NCI-H1092 (cell line): ENCODE measurements around the gene SPAG16.

Source experiments
- DNase-seq: peaks from one replicate; lab custom pipeline; 2025; lab: John Stamatoyannopoulos, UW

SPAG16 gene

DNA sequence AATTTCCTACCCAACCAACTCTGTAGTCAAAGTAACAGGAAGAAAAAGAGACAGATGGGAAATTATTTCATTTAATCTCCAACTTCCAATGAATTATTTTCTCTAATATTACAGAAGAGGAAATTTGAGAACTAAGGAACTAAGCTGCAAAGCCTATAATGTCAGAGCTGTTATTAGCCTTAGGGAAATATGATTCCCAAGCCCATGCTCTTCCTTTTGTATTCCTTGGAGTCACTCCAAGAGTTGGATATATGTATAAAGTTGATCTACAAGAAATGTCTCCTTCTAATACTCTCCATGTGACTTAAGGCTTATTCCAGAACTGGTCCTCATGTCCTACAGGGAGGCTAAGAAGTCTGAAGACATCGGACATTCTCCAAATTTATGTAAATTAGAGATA lies 1095.0 kb downstream of the SPAG16 start:
- no peak for DNase-seq

- no peak for DNase-seq
These were observed 1096.4 kb downstream of the SPAG16 start for GRCh38 chr2:214380681-214381080.

- no peak for DNase-seq
These were observed 1098.0 kb downstream of the SPAG16 start for GRCh38 chr2:214382229-214382628.

DNA sequence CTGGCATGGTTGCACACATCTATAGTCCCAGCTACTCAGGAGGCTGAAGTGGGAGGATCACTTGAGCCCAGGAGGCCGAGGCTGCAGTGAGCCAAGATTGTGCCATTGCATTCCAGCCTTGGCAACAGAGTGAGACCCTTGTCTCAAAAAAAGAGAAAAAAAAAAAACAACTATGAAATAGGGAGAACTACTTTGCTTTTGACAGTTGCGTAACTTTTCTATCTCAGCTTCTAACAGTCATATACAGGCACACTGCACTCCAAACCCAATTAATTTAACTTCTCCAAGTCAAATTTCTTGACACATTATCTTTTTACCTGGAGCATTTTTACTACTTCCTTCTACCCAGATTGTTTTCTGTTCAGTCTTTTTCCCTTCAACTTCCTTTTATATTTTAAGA lies 1102.5 kb downstream of the SPAG16 start:
- no peak for DNase-seq

- no peak for DNase-seq
These were observed 1105.1 kb downstream of the SPAG16 start for GRCh38 chr2:214389334-214389733.

DNA sequence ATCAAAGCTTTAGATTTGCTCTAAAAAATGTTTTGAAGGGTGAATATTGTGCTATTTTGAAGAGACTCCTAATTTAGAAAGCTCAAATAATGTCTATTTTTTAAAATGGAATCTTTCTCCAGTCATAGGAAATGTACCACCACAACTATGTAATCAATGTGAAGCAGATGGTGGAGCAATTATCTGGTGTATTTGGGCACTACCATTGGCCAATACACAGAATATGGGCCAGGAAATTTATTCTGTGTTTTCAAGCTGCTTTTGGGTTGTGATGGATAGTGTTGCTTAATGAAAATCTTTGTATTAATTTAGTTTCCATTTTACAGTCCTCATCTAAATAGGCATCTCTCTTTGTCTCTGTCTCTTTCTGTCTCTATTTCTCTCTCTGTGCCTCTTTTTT lies 1109.5 kb downstream of the SPAG16 start:
- DNase-seq = no peak

DNA sequence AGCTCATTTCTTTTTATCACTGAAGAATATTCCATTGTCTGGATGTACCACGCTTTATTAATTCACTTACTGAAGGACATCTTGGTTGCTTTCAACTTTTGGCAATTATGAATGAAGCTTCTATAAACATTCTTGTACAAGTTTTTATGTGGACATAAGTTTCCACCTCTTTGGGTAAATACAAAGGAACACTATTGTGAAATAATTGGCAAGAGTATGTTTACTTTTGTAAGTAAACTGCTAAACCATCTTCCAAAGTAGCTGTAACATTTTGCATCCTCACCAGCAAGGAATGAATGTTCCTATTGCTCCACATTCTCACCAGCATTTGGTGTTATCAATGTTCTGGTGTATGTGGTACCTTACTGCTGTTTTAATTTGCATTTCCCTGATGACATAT lies 1110.8 kb downstream of the SPAG16 start:
- no peak for DNase-seq

GRCh38 chr2:214401580-214401979 lies 1117.3 kb downstream of the SPAG16 start:
- DNase-seq = no peak

DNA sequence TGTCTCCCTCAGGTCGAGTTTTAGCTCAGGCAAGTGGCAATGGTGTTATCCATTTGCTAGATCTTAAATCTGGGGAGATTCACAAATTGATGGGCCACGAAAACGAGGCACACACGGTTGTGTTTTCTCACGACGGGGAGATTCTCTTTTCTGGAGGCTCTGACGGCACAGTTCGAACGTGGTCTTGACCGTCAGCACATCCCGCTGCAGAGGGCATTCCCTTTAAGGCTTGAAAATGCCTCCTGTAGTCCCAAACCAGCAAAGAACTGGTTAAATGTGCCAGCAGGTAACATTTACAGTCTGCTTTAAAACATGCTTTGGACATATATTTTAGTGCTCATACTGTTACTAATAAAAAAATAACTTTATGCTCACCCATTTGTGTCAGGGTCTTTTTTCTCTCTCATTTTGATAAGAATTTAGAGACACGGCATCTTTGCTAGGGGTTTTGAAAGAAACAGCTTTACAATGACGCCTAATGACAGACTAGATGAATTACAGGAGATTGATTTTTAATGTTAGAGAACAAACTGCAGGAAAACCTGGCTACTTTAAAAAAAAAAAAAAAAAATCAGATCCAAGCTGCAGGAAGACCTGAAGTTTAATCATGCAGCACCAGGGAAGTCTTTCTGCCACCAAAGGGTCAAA lies 1126.0 kb downstream of the SPAG16 start:
- DNase-seq = no peak

GRCh38 chr2:214410918-214411554 lies 1126.8 kb downstream of the SPAG16 start, which contains the start of gene VWC2L:
Gene VWC2L, plus strand, starts transcription at chr2:214411054. Its CDS starts 3,140 bp downstream, at chr2:214414194.
- DNase-seq = no peak

DNA sequence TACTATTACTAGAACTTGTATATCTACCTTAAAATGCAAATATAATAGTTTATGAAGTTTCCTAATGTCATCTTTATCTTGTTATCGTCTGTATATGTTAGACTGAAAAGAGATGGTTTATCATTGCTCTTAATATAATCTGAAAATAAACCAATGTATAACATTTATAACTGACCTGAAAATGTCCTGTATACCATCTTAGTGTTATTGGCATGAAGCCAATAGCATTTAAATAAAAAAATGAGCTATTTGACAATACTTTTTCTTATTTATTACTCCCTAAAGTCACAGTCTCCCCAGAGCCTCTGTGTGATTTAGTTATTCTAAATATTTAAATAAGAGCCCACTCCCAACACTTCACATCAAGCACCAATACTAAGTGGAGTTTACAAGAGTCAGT lies 1128.4 kb downstream of the SPAG16 start:
- DNase-seq = no peak

DNA sequence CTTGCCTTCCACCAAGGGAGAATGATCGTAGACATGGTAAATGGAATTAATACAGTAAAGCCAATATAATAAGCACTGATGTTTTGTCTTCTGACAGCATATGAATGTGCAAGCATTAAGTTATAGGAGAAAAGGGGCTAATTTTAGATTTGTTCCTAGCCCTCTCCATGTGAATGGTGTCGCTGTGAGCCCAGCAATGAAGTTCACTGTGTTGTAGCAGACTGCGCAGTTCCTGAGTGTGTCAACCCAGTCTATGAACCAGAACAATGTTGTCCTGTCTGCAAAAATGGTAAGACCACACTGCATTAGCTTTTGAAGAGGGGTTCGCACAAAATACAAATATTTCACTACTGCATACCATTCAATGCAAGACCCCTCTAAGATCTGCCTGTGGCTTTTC lies 1152.2 kb downstream of the SPAG16 start:
- no peak for DNase-seq

GRCh38 chr2:214450118-214450894 lies 1166.0 kb downstream of the SPAG16 start:
- no peak for DNase-seq

GRCh38 chr2:214451516-214452275 lies 1167.4 kb downstream of the SPAG16 start:
- DNase-seq = no peak
